Right forelimb (tissue), 1 donor: ENCODE measurements around the gene WDR75.

Source experiments
- DNase-seq: peaks from one replicate; pipeline ENCODE4 v3.0.0-alpha.2; 2018

The WDR75 gene

GRCh38 chr2:189501487-189501886 is 60.2 kb downstream of the WDR75 start:
- DNase-seq = no peak

DNA sequence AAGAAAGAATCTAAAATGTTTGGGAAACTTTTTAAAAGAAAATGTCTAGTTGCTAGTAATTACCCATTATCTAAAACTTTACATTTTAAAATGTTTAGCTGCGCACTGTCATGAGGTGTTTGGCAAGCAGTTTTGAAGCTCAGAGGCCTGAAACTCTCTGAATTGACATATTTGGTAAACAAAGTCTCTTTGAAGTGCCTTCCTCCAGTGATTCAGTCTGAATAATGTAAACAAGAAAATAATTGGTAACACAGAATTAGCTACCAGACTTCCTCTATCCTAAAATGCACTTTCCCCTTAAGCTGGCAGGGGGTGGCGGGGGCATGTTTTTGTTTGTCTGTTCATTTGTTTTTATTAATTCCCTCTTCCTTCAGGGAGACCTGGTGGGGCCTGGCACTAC is 61.4 kb downstream of the WDR75 start:
- DNase-seq = no peak

DNA sequence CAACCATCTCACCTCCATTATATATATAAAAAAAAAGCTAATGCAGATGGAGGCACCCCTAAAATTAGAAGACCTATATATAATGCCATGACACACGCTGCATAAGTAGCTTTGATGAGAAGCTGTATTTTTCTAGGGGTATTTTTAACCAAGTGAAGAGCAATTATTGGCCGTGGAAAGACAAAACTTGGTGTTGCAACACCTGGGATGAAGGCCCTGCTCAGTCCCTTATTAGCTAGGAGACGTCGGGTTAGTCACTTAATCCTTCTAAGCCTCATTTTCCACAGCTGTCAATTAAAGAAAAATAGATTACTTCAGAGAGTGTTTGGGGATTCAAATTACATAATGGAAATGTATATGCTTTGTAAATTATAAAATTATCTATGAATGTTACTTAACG is 63.0 kb downstream of the WDR75 start:
- DNase-seq = no peak

DNA sequence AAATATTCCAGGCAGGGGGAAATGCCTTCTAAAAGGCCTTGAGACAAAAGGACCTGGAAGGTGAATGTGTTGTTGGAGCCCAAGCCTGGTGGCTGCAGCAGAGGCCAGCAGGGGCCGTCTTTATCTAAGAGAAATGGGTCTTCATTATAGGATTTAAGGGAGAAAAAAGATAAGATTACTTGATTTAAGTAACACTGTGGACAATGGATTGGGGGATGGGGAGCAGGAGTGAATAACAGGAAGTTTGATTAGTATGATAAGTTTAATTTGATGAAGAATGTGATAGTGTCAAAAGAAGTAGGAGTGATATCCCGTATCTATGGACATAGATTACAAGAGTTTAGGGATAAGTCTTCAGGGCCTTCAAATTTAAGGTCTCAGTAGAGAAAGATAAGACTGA is 64.2 kb downstream of the WDR75 start:
- DNase-seq = no peak

DNA sequence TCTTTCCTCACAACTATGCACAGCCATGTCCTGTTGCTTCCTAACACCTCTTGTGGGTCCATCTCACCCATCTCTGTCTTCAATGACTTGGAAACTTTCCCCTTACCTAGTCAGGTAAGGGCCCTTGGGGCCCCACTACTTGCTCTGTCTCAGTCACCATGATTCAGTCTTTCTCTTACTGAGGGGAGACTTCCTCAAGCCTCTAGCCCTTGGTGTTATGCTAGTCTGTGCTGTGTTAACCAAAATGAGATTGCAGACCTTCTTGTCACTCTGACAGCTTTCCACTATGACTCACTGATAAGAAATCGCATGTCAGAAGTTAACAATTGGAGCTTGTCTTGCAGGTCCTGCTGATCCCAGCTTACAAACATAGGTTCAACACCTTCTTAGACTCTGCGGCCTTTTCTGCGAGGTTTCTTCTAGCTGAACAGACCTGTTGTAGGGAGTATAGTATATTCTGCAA is 65.3 kb downstream of the WDR75 start:
- no peak for DNase-seq

- DNase-seq = no peak
Observed at GRCh38 chr2:189511210-189511959, 70.1 kb downstream of the WDR75 start.

GRCh38 chr2:189511960-189512319 is 70.7 kb downstream of the WDR75 start:
- no peak for DNase-seq

DNA sequence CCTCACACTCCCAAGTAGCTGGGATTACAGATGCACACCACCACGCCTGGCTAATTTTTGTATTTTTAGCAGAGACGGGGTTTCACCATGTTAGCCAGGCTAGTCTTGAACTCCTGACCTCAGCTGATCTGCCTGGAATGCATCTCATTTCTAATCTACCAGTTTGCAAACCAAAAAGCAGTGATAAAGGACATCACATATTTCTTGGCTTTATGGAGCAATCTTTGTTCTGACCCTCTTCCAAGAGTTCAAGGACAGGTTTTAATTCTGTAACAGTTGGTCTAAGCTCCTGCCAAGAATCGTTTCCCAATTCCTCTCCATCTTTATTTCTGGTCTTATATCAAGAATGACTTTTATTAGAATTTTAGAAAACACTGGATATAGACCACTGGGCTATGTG is 71.6 kb downstream of the WDR75 start:
- no peak for DNase-seq

- DNase-seq = no peak
Observed at GRCh38 chr2:189514104-189514503, 72.8 kb downstream of the WDR75 start.

- DNase-seq = no peak
Observed at GRCh38 chr2:189515264-189515663, 74.0 kb downstream of the WDR75 start.

DNA sequence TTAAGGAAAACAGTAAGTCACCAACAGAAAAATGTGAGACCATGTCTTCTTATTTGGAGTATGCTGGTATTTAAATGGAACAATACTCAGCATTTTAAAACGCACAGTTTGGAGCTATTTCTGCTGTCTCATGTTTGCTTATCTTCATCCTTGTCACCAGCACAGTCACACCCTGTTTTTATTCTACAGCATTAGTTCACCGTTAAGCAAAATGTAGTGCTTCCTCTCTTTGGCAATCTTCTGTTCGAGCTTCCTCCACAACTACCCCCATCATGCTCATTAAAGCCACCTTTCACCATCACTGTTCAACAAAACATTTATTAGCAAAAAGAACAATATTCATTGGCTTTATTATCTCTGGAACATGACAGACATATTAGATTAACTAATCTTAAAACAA is 75.3 kb downstream of the WDR75 start:
- DNase-seq = no peak

- no peak for DNase-seq
Observed at GRCh38 chr2:189517847-189518535, 76.7 kb downstream of the WDR75 start.

GRCh38 chr2:189519631-189520387 is 78.5 kb downstream of the WDR75 start:
- no peak for DNase-seq

- no peak for DNase-seq
Observed at GRCh38 chr2:189521699-189522434, 80.6 kb downstream of the WDR75 start.

DNA sequence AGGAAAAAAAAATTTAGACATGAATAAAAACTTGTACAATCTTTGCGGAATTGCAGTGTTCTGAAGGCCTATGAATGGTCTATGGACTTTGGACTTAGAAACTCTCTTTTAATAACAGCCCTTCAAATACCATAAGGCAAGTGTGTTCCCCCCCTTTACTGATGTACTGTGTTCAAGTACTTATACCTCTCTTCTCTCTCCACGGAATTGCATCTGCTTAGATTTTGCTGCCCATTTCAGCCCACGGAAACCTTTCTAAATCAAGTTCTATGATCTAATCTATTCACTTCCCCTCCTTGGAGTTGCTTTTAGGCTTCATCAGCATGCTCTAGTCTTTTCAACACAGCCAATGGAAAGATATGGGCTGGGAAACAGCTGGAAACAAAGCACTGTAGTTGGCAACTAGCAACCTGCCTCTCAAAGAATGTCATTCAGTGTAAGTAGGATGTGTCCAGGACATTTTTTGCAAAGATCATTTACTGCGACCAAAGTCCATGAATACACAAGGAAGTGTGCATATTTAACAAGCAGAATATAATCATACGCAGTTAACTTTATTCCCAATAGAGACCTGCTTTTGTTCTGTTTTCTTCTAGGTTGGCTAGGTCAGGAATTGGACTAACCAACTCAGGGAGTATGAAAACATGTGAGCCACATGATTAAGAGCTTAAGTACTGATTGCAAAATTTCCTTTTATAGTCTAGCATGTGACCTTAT is 81.3 kb downstream of the WDR75 start:
- DNase-seq = no peak

- no peak for DNase-seq
Observed at GRCh38 chr2:189524746-189525145, 83.5 kb downstream of the WDR75 start.
